HL-60/S4 (cell line): ENCODE data around the gene SLC25A26.

Experiments
- in situ Hi-C: fragments of 300-500 bp; cut with MboI; formaldehyde crosslinking; loops from 2 replicates; pipeline ENCODE4 v1.14.3; 2022; ENCODE audit warnings: low sequenced_read_pairs

SLC25A26 gene, protein sequence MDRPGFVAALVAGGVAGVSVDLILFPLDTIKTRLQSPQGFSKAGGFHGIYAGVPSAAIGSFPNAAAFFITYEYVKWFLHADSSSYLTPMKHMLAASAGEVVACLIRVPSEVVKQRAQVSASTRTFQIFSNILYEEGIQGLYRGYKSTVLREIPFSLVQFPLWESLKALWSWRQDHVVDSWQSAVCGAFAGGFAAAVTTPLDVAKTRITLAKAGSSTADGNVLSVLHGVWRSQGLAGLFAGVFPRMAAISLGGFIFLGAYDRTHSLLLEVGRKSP

GRCh38 chr3:66220602-66221377 is at the start of gene SLC25A26:
SLC25A26 (plus strand) TSS chr3:66221001; CDS start chr3:66221095, 94 bp downstream.
- in situ Hi-C loops = no loop called here

GRCh38 chr3:66172394-66172793 is 48.4 kb upstream of the SLC25A26 start:
- in situ Hi-C loops = no loop called here

DNA sequence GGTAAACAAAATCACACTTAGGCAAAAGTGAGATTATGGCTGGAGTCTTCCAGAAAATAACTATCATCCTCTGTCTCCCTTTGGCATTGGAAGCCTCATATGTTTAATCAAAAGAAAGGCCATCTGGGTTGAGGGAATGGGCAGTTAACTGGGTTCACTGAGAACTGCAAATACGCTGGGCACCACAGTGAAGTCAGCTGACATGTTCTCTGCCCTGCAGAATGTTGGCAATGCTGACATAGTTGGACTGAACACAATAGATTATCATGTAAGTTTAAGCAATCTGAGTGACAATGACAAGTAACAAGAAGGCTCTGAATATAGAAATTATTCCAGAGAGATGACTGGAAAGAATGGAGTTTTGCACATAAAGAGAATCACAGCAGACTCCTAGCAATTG is 43.8 kb upstream of the SLC25A26 start:
- in situ Hi-C loops = no loop called here

- in situ Hi-C loops = no loop called here
Measured at GRCh38 chr3:66178206-66178605, 42.6 kb upstream of the SLC25A26 start.

GRCh38 chr3:66179793-66180192 is 41.0 kb upstream of the SLC25A26 start:
- in situ Hi-C loops = no loop called here

DNA sequence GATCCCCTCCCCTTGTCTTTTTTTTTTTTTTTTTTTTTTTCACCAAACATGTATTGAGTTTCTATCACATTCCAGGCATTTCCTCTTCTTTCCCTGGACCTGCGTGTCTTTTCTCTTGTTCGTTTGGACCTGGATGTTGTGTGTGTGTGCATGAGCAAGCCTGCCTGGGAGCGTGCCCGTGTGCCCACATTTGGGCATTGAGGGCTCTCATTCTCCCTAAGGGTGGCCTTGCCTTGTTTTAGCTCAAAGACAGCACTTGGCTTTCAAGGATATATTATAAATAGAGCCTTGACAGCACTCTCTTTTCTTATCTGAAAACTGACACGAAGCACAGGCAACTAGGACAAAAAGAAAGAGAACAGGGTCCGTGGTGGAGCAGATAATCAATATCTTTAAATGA is 39.0 kb upstream of the SLC25A26 start:
- in situ Hi-C loops = no loop called here

GRCh38 chr3:66182246-66182645 is 38.6 kb upstream of the SLC25A26 start:
- in situ Hi-C loops = no loop called here

DNA sequence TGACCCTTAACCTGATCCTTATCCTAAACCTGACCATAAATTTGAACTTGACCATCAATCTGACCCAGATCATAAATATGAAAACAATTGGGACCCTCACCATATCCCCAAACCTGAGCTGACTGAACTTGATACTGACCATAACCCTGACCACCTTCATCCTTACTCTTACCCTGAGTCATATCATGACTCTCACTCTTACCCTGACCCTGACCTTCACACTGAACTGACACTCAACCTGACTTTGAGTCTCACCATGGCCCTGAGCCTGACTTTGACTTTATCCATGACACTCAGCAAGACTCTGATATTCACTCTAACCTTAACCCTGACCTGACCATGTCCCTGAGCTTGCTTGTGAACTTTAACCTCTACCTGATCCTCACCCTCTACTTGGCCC is 34.3 kb upstream of the SLC25A26 start:
- in situ Hi-C loops = no loop called here

DNA sequence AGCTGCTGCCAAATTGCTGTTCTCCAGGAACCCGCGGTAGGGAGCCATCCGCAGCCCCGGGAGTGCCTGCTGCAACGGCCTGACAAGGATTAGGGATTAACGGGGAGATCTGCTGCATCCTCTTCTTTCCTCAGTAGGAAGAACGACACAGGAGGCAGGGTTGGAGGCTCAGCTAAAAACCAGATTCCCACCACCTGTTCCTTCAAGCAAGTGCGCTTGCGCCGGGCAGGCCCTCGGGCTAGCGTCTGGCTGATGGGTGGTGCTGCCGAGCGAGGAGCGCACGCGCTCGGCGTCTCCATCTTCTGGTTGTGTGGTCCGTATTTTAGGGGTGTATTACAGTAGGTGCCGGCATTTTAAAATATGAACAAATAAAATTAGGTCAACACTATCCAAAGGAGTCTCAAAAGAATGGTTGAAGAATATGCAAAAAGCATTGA is 25.4 kb upstream of the SLC25A26 start:
- in situ Hi-C loops = no loop called here

DNA sequence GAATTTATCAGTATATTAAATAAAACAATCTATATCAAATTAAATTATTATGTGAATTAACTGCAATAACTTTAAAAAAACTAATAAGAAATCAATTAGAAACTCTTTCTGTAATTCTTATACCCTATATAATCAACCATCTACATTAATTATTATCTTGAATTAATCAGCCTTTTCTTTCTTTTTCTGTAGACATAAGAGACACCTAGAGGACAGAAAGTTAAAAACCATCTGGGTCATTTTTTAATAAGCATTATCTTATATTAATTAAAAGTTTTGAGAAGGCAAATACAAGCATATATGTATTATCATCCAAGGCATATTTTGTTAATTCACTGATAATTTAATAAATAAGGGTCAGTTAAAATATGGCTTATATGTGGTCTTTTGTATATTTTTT is 24.2 kb upstream of the SLC25A26 start:
- in situ Hi-C loops = no loop called here

DNA sequence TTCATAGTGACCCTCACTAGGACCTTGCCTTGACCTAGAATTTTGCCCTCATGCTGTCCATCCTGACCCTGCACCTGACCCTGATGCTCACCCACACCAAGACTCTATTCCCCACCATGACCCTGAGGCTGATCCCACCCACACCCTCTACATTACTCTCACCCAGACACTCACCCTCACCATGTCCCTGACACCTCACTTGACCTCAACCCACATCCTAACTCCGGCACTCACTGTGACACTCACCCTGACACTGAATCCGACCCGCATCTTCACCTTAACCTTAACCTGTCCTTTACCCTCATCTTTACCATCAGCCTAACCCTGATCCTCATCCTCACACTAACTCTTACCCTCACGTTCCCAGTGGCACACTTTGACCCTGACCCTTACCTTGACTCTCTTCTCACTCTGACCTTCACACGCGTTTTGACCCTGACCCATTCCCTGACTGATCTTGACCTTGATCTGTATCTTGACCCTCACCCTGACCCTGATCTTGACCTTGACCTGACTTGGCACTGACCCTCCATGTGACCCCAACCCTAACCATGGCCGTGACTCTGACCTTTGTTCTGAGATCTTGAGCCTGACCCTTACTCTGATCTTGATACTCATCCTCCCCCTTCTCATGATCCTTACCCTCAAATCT is 22.2 kb upstream of the SLC25A26 start:
- in situ Hi-C loops = no loop called here

DNA sequence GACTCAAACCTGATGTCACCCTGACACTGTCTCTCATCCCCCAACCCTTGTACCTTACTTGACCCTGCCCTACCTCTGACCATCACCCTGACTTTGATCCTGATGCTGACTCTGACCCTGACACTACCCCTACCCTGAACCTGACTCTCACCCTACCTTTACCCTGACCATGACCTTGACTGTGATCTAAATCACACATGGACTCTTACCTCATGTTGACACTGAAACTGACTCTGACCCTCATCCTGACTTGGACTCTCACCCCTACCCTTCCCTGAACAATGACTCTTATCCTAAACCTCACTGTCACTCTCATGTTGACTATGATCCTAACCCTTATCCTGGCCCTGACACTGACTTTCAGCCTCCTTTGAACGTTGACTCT is 21.7 kb upstream of the SLC25A26 start:
- in situ Hi-C loops = no loop called here

GRCh38 chr3:66200147-66200546 is 20.7 kb upstream of the SLC25A26 start:
- in situ Hi-C loops = no loop called here

GRCh38 chr3:66200786-66201185 is 20.0 kb upstream of the SLC25A26 start:
- in situ Hi-C loops = no loop called here

GRCh38 chr3:66203275-66203674 is 17.5 kb upstream of the SLC25A26 start:
- in situ Hi-C loops = no loop called here

DNA sequence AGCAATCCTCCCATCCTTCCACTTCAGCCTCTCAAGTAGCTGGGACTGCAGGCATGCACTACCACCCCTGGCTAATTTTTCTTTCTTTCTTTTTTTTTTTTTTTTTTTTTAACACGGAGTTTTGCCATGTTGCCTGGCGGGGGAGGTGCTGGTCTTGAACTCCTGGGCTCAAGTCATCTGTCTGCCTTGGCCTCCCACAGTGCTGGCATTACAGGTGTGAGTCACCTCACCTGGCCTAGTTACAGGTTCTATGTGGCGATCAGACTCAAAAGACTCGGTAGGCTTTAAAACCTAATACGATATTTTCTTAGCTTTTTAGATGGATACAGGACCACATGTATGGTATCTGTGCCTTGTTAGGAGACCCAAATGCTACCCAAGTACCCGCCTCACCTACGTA is 14.0 kb upstream of the SLC25A26 start:
- in situ Hi-C loops = no loop called here

GRCh38 chr3:66208189-66208588 is 12.6 kb upstream of the SLC25A26 start:
- in situ Hi-C loops = no loop called here

GRCh38 chr3:66210687-66211295 is 10.0 kb upstream of the SLC25A26 start:
- in situ Hi-C loops = no loop called here

- in situ Hi-C loops = no loop called here
Measured at GRCh38 chr3:66211779-66212178, 9.0 kb upstream of the SLC25A26 start.

- in situ Hi-C loops = no loop called here
Measured at GRCh38 chr3:66215106-66215505, 5.7 kb upstream of the SLC25A26 start.

GRCh38 chr3:66220066-66220465 is 735 bp upstream of the SLC25A26 start:
- in situ Hi-C loops = no loop called here

GRCh38 chr3:66224220-66224619 is 3.4 kb downstream of the SLC25A26 start:
- in situ Hi-C loops = no loop called here
